Mesendoderm (in vitro differentiated cells): Measurements from ENCODE around the gene SCYGR3. TPM values are rescaled to one million over a fixed set of nuclear protein-coding genes. Genes with fewer than 3 reads are reported as not detected.

Experiments used
- DNase-seq: peaks from one replicate; pipeline ENCODE4 v3.0.0; 2013
- H2AK5ac ChIP-seq: 2 replicates; pipeline ENCODE4 v1.6.1; 2013; ENCODE audit warnings: low read length, inconsistent platforms
- H2BK120ac ChIP-seq: 2 replicates; pipeline ENCODE4 v1.6.1; 2013; ENCODE audit warnings: low read depth, mild to moderate bottlenecking, low read length, moderate library complexity, mixed read lengths
- H2BK15ac ChIP-seq: replicated peaks from 2 replicates; pipeline ENCODE4 v1.6.1; 2013; ENCODE audit warnings: low read depth, mild to moderate bottlenecking, moderate library complexity
- H2BK5ac ChIP-seq: 2 replicates; pipeline ENCODE4 v1.6.1; 2013; ENCODE audit warnings: low read length, inconsistent platforms
- H3K18ac ChIP-seq: 2 replicates; pipeline ENCODE4 v1.6.1; 2013; ENCODE audit warnings: mild to moderate bottlenecking, low read length, mixed read lengths
- H3K23ac ChIP-seq: one replicate; pipeline ENCODE4 v1.6.1; 2013; ENCODE audit warnings: low read length
- H3K27ac ChIP-seq: 2 replicates; pipeline ENCODE4 v1.5.1; 2013; ENCODE audit warnings: low read depth, mild to moderate bottlenecking, inconsistent platforms, low read length, moderate library complexity
- H3K27me3 ChIP-seq: 2 replicates; pipeline ENCODE4 v1.6.1; 2013; ENCODE audit warnings: low read length, control low read depth, mild to moderate bottlenecking, inconsistent platforms; ENCODE audit not compliant: insufficient read depth, poor library complexity
- H3K36me3 ChIP-seq: 2 replicates; pipeline ENCODE4 v1.6.1; 2013; ENCODE audit warnings: low read length, inconsistent platforms; ENCODE audit not compliant: control insufficient read depth, insufficient read depth
- H3K4ac ChIP-seq: one replicate; pipeline ENCODE4 v1.6.1; 2013; ENCODE audit warnings: low read depth, mild to moderate bottlenecking, low read length, moderate library complexity
- H3K4me1 ChIP-seq: 2 replicates; pipeline ENCODE4 v1.6.1; 2013; ENCODE audit warnings: low read depth, low read length, inconsistent platforms; ENCODE audit not compliant: control insufficient read depth
- H3K4me2 ChIP-seq: 2 replicates; pipeline ENCODE4 v1.6.1; 2013; ENCODE audit warnings: low read length
- H3K4me3 ChIP-seq: 2 replicates; pipeline ENCODE4 v1.5.1; 2013; ENCODE audit warnings: mild to moderate bottlenecking, low read length
- H3K56ac ChIP-seq: one replicate; pipeline ENCODE4 v1.6.1; 2013; ENCODE audit warnings: low read length
- H3K79me1 ChIP-seq: 2 replicates; pipeline ENCODE4 v1.6.1; 2013; ENCODE audit warnings: low read length, inconsistent platforms
- H3K79me2 ChIP-seq: 2 replicates; pipeline ENCODE4 v1.6.1; 2013; ENCODE audit warnings: mild to moderate bottlenecking, low read length; ENCODE audit not compliant: control insufficient read depth, insufficient read depth
- H3K9ac ChIP-seq: 2 replicates; pipeline ENCODE4 v1.6.1; 2013; ENCODE audit warnings: low read length, inconsistent platforms
- H4K5ac ChIP-seq: one replicate; pipeline ENCODE4 v1.6.1; 2013; ENCODE audit warnings: low read length
- H4K8ac ChIP-seq: one replicate; pipeline ENCODE4 v1.6.1; 2013; ENCODE audit warnings: low read depth, mild to moderate bottlenecking, control low read depth, low read length, moderate library complexity
- WGBS: extraction: QIAGEN DNeasy Blood & Tissue Kit; methylation state at CpG from one replicate; pipeline ENCODE4 v1.1.7; 2013; ENCODE audit warnings: low lambda C conversion rate, missing lambda C conversion rate; ENCODE audit not compliant: insufficient coverage; ENCODE audit errors: extremely low coverage; 5-methylcytosine and 5-hydroxymethylcytosine counted together
- polyA plus RNA-seq, 2 experiments: library from polyadenylated mRNA; stranded (reverse); fragments of 200-250 nt; gene quantifications; one replicate each; pipeline ENCODE4 v1.2.3, GENCODE V29; 2013

The SCYGR3 gene
- polyA plus RNA-seq (2013, experiment 1 of 2) = not detected
- polyA plus RNA-seq (2013, experiment 2 of 2) = not detected

DNA sequence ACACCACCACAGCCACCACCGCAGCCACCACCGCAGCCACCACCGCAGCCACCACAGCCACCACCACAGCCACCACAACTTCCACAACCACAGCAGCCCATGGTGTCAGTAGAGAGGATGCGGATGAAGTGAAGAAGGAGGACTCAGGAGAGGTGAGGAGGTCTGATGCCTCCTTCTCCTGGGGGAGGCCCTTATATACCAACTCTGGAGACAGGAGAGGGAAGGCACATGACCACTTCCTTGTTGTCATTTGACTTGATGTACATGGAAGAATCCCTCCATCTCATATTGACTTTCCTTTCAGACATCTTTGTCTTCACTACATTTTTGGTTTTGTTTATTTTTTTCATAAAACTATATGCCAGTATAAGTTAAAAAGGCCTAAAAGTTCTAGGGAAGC is at the start of gene SCYGR3:
TSS of gene SCYGR3 (minus strand) at position 101 of the 400 bp plus-strand sequence. CDS start at position 101, 0 bp downstream.
- H2AK5ac ChIP-seq = no peak within 1 kb of the TSS
- H3K4me1 ChIP-seq = peaks cover 14% of the 10 kb centered on the region
- H3K79me1 ChIP-seq = no peaks in the 10 kb centered on the region
- H3K23ac ChIP-seq = no peak within 1 kb of the TSS
- no peak within 1 kb of the TSS for H2BK5ac ChIP-seq
- no peak within 1 kb of the TSS for H3K9ac ChIP-seq
- no peak within 1 kb of the TSS for H2BK15ac ChIP-seq
- H4K8ac ChIP-seq = no peak within 1 kb of the TSS
- H3K79me2 ChIP-seq = no peaks in the 10 kb centered on the region
- no peak within 1 kb of the TSS for H3K27ac ChIP-seq
- no peak within 1 kb of the TSS for H2BK120ac ChIP-seq
- no peak within 1 kb of the TSS for H3K4ac ChIP-seq
- H3K36me3 ChIP-seq = no peaks in the 10 kb centered on the region
- no peak for DNase-seq
- no peaks in the 10 kb centered on the region for H3K27me3 ChIP-seq
- H3K4me3 ChIP-seq = no peak within 1 kb of the TSS
- whole genome bisulfite sequencing = no CpG with 5 or more reads among the region's 4 CpGs
- no peak within 1 kb of the TSS for H3K4me2 ChIP-seq
- H3K18ac ChIP-seq = no peak within 1 kb of the TSS
- H4K5ac ChIP-seq = no peak within 1 kb of the TSS
- H3K56ac ChIP-seq = no peak within 1 kb of the TSS

DNA sequence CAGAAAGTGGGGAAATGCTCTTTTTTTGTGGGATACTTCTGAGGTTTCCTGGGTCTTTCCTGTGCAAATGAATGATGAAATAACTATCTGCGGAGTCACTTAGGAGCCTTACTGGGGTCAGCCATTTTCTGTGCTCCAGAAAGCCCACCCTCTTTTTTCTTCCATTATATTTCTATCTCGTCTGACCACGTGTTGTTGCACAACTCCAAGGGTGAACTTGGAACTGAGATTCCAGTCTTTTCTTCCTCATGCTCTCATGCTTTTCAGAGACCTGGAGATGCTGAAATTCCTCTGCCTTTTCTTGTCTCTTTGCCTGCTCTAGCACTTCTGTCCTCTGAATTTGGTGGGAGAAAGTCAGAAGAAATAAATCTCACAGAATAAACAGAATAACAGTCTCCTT is 47.2 kb upstream of the SCYGR3 start:
- no peaks in the 10 kb centered on the region for H3K79me2 ChIP-seq
- H4K5ac ChIP-seq = no peak overlapping the region
- DNase-seq = no peak
- H2AK5ac ChIP-seq = no peak overlapping the region
- no peak overlapping the region for H3K23ac ChIP-seq
- H3K27me3 ChIP-seq = no peaks in the 10 kb centered on the region
- no peak overlapping the region for H3K4me2 ChIP-seq
- peaks cover 9% of the 10 kb centered on the region for H3K4me1 ChIP-seq
- H3K9ac ChIP-seq = no peak overlapping the region
- no peak overlapping the region for H3K4me3 ChIP-seq
- no peak overlapping the region for H3K18ac ChIP-seq
- H2BK15ac ChIP-seq = no peak overlapping the region
- H4K8ac ChIP-seq = no peak overlapping the region
- H3K36me3 ChIP-seq = no peaks in the 10 kb centered on the region
- no peak overlapping the region for H3K27ac ChIP-seq
- no peak overlapping the region for H3K56ac ChIP-seq
- no peak overlapping the region for H2BK5ac ChIP-seq
- no CpG with 5 or more reads among the region's 3 CpGs for WGBS
- H2BK120ac ChIP-seq = no peak overlapping the region
- no peak overlapping the region for H3K4ac ChIP-seq
- no peaks in the 10 kb centered on the region for H3K79me1 ChIP-seq

DNA sequence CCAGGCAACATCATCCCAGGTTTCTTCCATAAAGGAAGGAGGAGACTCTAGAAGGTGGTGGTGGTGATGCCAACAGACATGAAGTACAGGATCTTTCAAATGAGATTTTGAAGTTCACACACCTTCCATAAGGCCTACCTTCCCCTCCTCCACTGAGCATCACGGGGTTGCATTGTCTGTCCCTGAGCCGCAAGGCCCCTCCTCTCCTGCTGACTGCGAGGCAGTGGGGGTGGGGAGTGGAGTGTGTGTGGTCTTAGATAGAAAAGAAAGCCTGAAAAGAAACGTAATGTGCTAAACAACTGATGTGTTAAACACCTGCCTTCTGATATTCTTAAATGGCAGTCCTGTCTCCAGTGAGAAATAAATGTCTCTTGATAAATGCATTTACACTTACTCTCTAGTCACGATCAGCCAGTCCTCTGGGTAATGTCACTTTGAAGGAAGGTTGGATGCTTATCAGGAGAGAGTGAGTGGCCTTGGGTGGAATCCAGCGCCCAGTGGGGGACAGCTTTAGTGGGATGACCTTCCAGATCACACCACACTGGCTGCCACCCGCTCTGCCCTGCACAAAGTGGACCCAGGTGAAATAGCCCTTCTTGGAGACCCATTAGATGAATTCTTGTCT is 46.5 kb upstream of the SCYGR3 start:
- Histone ChIP-seq H4K8ac (no peak overlapping the region), H3K79me2 (no peaks in the 10 kb centered on the region), H3K4ac (no peak overlapping the region), H3K56ac (peak overlapping the region; percentile 60), H3K23ac (no peak overlapping the region), H2BK5ac (no peak overlapping the region), H2BK15ac (no peak overlapping the region), H4K5ac (no peak overlapping the region), H3K18ac (no peak overlapping the region), H2AK5ac (no peak overlapping the region), H3K36me3 (no peaks in the 10 kb centered on the region), H3K4me1 (peaks cover 9% of the 10 kb centered on the region), H2BK120ac (no peak overlapping the region), H3K4me3 (no peak overlapping the region), H3K27ac (no peak overlapping the region), H3K4me2 (no peak overlapping the region), H3K27me3 (no peaks in the 10 kb centered on the region), H3K79me1 (no peaks in the 10 kb centered on the region), H3K9ac (no peak overlapping the region)
- WGBS = no CpG with 5 or more reads among the region's 7 CpGs
- peak; percentile 64 for DNase-seq

DNA sequence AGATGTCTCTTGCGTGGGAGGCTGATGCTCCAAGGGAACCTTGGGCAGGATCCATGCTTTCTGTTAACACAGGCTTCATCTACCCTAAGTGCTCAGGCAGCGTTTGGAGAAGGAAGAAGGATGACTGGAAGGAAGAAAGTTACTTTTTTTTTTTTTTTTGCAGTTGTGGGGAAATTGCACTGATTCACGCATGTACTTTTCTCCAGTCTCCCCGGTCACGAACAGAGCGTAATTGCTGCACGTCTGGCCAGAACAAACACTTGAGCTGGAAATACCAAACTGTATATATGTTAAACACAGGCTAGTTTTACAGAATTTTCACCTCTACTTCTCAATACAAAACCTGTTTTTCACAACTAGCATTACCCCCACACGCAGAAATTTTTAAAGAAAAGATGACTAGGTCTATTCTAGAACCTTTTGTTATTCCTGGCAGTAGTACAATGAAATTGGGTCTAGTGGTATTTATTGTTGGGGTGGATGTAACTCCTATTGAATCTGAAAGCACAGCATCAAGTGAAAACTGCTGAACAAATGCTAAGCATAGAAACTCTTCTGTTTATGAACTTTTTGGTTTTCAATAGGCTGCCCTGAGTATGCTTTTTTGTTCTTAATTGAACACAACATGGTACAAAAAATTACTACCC is 42.7 kb upstream of the SCYGR3 start:
- Histone ChIP-seq H3K27me3 (no peaks in the 10 kb centered on the region), H3K4me2 (no peak overlapping the region), H2BK120ac (no peak overlapping the region), H4K5ac (no peak overlapping the region), H3K79me2 (no peaks in the 10 kb centered on the region), H3K36me3 (no peaks in the 10 kb centered on the region), H2AK5ac (no peak overlapping the region), H3K56ac (no peak overlapping the region), H4K8ac (no peak overlapping the region), H3K9ac (no peak overlapping the region), H3K79me1 (no peaks in the 10 kb centered on the region), H3K4me1 (peaks cover 9% of the 10 kb centered on the region), H3K23ac (no peak overlapping the region), H3K4me3 (no peak overlapping the region), H3K18ac (no peak overlapping the region), H3K4ac (no peak overlapping the region), H2BK5ac (no peak overlapping the region), H2BK15ac (no peak overlapping the region), H3K27ac (no peak overlapping the region)
- no CpG with 5 or more reads among the region's 8 CpGs for WGBS
- no peak for DNase-seq

DNA sequence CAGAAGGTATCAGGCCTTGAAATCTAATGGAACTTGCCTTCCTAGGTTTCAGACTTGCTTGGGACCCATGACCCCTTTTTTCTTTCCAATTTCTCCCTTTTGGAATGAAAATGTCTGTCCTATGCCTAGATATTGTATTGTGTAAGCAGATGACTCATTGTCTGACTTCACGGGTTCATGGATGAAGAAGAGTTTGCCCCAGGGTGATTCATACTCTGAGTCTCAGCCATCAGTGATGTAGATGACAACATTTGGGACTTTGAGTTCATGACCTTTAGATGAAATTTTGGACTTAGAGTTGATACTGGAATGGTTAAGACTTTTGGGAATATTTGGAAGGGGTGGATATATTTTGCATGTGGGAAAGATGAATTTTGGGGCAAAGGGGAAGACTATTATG is 40.8 kb upstream of the SCYGR3 start:
- no peaks in the 10 kb centered on the region for H3K36me3 ChIP-seq
- DNase-seq = no peak
- H2BK120ac ChIP-seq = no peak overlapping the region
- H3K4me1 ChIP-seq = no peaks in the 10 kb centered on the region
- H2AK5ac ChIP-seq = no peak overlapping the region
- no peaks in the 10 kb centered on the region for H3K79me1 ChIP-seq
- H4K8ac ChIP-seq = no peak overlapping the region
- no peak overlapping the region for H3K4me2 ChIP-seq
- H3K4ac ChIP-seq = no peak overlapping the region
- H3K27ac ChIP-seq = no peak overlapping the region
- no peak overlapping the region for H4K5ac ChIP-seq
- no CpG with 5 or more reads among the region's 1 CpG for WGBS
- no peak overlapping the region for H2BK5ac ChIP-seq
- H3K79me2 ChIP-seq = no peaks in the 10 kb centered on the region
- no peak overlapping the region for H3K56ac ChIP-seq
- H3K18ac ChIP-seq = no peak overlapping the region
- no peak overlapping the region for H3K9ac ChIP-seq
- no peak overlapping the region for H3K23ac ChIP-seq
- no peak overlapping the region for H2BK15ac ChIP-seq
- H3K27me3 ChIP-seq = no peaks in the 10 kb centered on the region
- no peak overlapping the region for H3K4me3 ChIP-seq
